Esophagus (tissue), 2 donors: Measurements from ENCODE around the gene CLDN22. TPM values are rescaled to one million over a fixed set of nuclear protein-coding genes. Genes with fewer than 3 reads are reported as not detected.

Experiments used
- H3K27ac ChIP-seq, 2 donors: one replicate each; pipeline ENCODE4 v1.5.1; 2013; ENCODE audit warnings: low read depth in 2 of 2, mild to moderate bottlenecking in 2 of 2, inconsistent platforms in 1 of 2, low read length in 1 of 2, moderate library complexity in 1 of 2
- H3K27me3 ChIP-seq, 2 donors: one replicate each; pipeline ENCODE4 v1.6.1; 2013; ENCODE audit warnings: low read length in 2 of 2, control low read depth in 1 of 2, mild to moderate bottlenecking in 1 of 2; ENCODE audit not compliant: insufficient read depth in 2 of 2, control insufficient read depth in 1 of 2
- H3K36me3 ChIP-seq, 2 donors: one replicate each; pipeline ENCODE4 v1.6.1; 2013; ENCODE audit warnings: low read length in 1 of 2; ENCODE audit not compliant: control insufficient read depth in 2 of 2, insufficient read depth in 2 of 2
- H3K4me1 ChIP-seq, 2 donors: one replicate each; pipeline ENCODE4 v1.6.1; 2013; ENCODE audit warnings: low read length in 1 of 2; ENCODE audit not compliant: control insufficient read depth in 2 of 2, insufficient read depth in 2 of 2
- H3K4me3 ChIP-seq, 2 donors: one replicate each; pipeline ENCODE4 v1.5.1; 2013; ENCODE audit warnings: low read length in 2 of 2, mild to moderate bottlenecking in 2 of 2, low read depth in 1 of 2, moderate library complexity in 1 of 2
- H3K9me3 ChIP-seq, 2 donors: one replicate each; pipeline ENCODE4 v1.6.1; 2013; ENCODE audit warnings: mild to moderate bottlenecking in 2 of 2, low read depth in 1 of 2, low read length in 1 of 2, moderate library complexity in 1 of 2; ENCODE audit not compliant: control insufficient read depth in 2 of 2, insufficient read depth in 1 of 2
- WGBS, 2 donors: extraction: QIAGEN DNeasy Blood & Tissue Kit; methylation state at CpG; one replicate each; pipeline ENCODE4 v1.1.7; 2013; 5-methylcytosine and 5-hydroxymethylcytosine counted together
- polyA plus RNA-seq, 2 donors: library from polyadenylated mRNA; stranded (reverse); fragments of 200-250 nt; gene quantifications; one replicate each; pipeline ENCODE4 v1.2.3, GENCODE V29; 2013
- donor health status: healthy with polysubstance abuse.
- donor health status: Bipolar disorder and iron deficiency.

CLDN22 gene
- polyA plus RNA-seq, 2 donors: 0.08 to 0.09 TPM

- H3K36me3 ChIP-seq: no peaks in the 10 kb centered on the region
- H3K9me3 ChIP-seq: no peaks in the 10 kb centered on the region
- no peak overlapping the region for H3K4me3 ChIP-seq
- no peak overlapping the region for H3K27ac ChIP-seq
- no peaks in the 10 kb centered on the region for H3K27me3 ChIP-seq
- no peaks in the 10 kb centered on the region for H3K4me1 ChIP-seq
- 0 to 65% methylated on average over 1 of the region's 1 CpG for WGBS, 2 donors
Observed at GRCh38 chr4:183276106-183276505, 44.0 kb downstream of the CLDN22 start.

GRCh38 chr4:183272384-183272783 is 47.7 kb downstream of the CLDN22 start:
- H3K36me3 ChIP-seq: no peaks in the 10 kb centered on the region
- no peak overlapping the region for H3K27ac ChIP-seq
- WGBS, 2 donors: 83 to 87% methylated on average over 3 of the region's 3 CpGs
- no peaks in the 10 kb centered on the region for H3K4me1 ChIP-seq
- H3K27me3 ChIP-seq: no peaks in the 10 kb centered on the region
- no peak overlapping the region for H3K4me3 ChIP-seq
- no peaks in the 10 kb centered on the region for H3K9me3 ChIP-seq

- H3K27me3 ChIP-seq: no peaks in the 10 kb centered on the region
- no peaks in the 10 kb centered on the region for H3K36me3 ChIP-seq
- H3K4me3 ChIP-seq: no peak overlapping the region
- no peaks in the 10 kb centered on the region for H3K4me1 ChIP-seq
- H3K27ac ChIP-seq: no peak overlapping the region
- no peaks in the 10 kb centered on the region for H3K9me3 ChIP-seq
- WGBS, 2 donors: 92% methylated on average over 9 of the region's 9 CpGs
Observed at GRCh38 chr4:183268556-183268955, 51.5 kb downstream of the CLDN22 start.

Other genes starting within 250 kb of the CLDN22 start
- 1 to 10 TPM; 2.9 to 3.4 TPM for gene WWC2, start 221.0 kb downstream of the CLDN22 start, polyA plus RNA-seq
- not detected for gene CLDN24, start 2.1 kb upstream of the CLDN22 start, polyA plus RNA-seq
- 10 to 100 TPM; 18.9 to 20.8 TPM for gene CDKN2AIP, start 124.4 kb upstream of the CLDN22 start, polyA plus RNA-seq
- 10 to 100 TPM in 1 of 2 donors, 1 to 10 TPM in 1; 9.0 to 14.8 TPM for gene ING2, start 184.8 kb upstream of the CLDN22 start, polyA plus RNA-seq